Measurements from ENCODE around the gene ETV3L.

Gene ETV3L

GRCh38 chr1:157132111-157132510 lies 32.5 kb upstream of the ETV3L start:
- no peak for DNase-seq (ENCODE audit: low spot score)

DNA sequence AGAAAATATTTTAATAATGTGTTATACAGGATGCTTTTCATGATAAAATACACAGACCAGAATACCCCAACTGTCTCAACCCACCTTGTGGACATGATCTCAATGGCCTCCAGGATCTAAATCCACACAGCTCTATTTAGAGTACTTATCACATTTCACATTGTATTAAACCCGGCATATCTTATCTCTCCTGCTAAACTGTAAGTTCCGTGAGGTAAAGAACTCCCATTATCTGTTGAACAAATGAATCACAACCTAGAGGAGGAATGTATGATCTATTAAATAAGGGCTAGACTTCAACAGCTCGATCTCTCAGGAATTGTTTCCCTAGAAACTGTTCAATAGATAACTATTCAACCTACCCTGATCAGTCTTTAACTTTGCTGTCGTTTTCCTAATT lies 31.7 kb upstream of the ETV3L start:
- no peak for DNase-seq (ENCODE audit: low spot score)

GRCh38 chr1:157124855-157125254 lies 25.2 kb upstream of the ETV3L start:
- no peak for DNase-seq (ENCODE audit: low spot score)

DNA sequence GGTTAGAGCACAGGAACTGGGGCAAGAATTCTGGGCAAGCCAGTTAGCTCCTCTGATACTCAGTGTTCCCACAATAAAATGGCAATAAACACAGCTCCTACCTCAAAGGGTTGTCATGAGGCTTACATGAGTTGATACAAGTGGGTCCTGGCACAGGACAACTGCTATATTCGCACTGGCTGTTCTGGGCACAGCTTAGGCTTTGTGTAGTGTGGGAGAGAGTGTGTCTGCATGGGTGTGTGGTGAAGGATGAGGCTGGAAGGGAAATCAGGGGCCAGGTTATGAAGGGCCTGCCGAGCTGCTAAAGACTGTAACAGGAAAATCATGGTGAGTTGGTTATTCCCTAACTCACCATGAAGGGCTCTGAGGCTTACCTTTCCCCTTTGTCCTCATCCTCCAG lies 19.8 kb upstream of the ETV3L start:
- DNase-seq (ENCODE audit: low spot score), result no peak

DNA sequence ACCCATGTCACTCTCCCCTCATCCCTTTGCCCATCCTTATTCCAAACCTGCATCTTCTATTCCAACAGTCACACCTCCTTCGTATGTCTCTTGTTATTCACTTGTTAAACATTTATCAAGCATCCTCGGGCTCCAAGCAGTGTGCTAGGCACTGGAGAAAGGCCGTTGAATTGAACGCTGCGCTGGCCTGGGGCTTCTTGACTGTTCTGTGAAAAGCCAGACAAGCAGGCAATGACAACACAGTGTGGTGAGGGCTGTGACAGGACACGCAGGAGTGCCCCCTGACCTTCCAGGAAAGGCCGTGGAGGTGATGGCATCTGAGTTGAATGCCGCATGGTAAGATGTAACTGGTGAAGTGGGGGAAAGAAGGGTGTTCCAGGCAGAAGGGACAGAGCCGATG lies 19.4 kb upstream of the ETV3L start:
- DNase-seq (ENCODE audit: low spot score), result no peak

GRCh38 chr1:157117527-157118057 lies 18.0 kb upstream of the ETV3L start:
- DNase-seq (ENCODE audit: low spot score), result no peak

- no peak for DNase-seq (ENCODE audit: low spot score)
These were observed 17.1 kb upstream of the ETV3L start for GRCh38 chr1:157116737-157117103.

DNA sequence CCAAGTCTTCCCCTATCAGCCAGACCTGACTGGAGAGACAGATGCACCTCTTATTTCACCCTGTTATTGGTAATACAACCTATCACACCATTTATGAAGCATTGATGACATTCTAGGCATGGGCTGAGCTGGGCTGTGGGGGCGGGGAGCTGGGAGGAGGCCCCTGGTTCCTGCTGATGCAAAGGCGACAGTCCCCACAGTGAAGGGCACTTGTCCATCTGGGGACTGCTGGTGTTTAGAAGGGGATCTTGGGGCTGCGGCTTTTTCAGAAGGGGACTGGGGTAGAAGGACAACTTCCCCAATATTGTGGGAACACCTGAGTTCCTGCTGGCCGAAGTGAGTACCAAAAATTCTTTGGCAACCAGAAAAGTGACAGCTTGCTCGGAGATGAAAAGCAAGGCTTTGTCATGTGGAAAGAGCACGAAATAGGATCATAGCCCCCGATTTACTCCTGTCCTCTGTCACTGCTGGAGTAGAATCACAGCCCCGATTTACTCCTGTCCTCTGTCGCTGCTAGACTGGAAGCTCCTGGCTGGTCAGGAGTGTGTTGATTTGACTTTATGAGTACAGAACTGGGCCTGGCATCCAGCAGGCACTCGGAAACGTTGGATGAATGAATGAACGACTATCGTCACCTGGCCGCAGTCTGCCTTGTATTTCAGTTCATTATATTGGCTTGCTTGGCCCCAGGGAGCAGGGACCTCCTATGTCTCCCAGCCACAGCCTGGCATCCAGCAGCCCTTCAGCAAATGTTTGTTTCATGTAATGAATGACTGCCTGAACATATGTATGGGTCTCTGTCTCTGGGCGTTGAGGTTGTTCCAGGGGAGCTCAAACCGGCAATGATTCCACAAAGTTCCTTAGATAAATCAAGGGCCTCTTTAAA lies 16.5 kb upstream of the ETV3L start:
- no peak for DNase-seq (ENCODE audit: low spot score)

DNA sequence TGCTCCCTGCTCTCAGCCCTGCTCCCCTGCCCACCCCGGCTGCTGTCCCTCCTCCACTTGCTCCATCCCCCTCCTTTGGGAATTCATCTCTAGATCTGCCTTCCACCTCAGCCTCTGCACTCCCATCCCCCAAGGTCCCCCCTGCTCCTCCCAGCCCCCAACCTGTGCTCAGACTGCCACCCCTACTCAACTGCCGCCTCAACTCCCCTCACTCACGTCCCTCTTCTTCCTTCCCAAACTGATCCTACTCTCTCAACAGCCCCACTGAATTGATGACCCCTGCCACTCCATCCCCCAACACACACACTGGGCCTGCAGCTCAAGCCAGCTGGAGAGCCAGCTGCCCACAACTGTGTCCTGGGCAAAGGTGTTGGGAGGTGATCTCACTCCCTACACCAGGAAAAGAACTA lies 15.8 kb upstream of the ETV3L start:
- DNase-seq (ENCODE audit: low spot score), result no peak

DNA sequence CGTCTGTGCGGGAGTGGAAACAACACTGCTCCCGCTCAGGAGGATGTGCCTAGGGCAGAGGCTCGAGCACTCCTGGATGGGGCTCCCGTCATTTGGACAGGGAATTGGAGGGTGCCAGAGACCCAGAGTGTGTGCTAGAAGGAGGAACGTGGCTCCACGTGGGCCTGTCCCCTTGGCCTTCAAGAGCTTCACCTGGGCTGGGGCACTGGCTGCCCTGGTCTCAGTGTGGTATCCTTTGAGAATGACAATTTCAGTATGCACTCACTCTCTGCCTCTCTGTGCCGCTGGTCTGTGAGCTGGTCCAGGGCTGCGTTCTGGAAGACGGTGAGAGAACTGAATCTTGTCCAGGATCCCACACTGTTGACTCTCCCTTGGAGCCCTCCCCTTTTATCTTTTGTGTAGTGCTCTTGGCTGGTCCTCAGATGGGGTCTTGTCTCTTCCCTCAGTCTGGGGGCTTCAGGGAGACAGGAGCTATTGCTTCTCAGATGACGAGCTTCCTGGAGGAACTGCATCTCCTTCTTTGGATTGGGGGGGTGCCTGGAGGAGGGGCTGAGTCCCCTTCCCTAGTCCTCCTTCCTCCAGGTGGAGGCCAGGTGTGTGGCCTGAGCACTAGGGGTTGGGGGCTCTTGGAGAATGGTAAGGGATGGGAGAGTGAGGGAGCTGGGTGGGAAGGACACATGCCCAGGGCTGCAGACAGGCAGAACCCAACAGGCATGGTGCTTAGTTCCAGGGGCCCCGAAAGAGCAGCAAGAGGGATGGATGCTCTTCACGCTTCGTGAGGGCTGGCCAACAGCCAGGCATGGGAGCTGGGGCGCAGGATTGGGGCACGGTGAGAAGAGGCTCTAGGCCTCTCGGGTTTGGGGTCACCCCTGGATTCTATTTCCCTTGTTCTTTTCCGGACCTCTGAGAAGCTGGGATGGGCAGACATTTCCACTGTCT lies 14.8 kb upstream of the ETV3L start:
- no peak for DNase-seq (ENCODE audit: low spot score)

DNA sequence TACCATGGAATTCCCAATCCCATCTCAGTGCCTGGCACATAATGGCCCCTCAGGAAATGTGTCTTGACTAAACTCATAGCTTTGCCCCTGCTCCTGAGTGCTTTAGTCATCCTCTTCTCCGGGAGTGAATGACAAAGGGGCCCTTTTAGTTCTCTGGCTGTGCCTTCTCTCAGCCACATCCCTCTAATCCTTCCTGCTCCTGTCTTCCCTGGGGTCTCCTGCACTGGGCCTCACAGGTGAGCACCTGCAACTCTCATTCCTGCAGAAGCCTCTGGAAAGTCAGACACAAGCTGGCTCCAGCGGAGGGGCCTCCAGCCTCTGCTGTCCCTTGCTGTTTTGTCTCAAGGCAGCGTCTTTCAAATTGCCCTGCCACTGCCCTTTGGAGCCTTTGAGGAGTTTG lies 14.0 kb upstream of the ETV3L start:
- DNase-seq (ENCODE audit: low spot score), result no peak

- DNase-seq (ENCODE audit: low spot score), result no peak
These were observed 13.5 kb upstream of the ETV3L start for GRCh38 chr1:157113106-157113505.

DNA sequence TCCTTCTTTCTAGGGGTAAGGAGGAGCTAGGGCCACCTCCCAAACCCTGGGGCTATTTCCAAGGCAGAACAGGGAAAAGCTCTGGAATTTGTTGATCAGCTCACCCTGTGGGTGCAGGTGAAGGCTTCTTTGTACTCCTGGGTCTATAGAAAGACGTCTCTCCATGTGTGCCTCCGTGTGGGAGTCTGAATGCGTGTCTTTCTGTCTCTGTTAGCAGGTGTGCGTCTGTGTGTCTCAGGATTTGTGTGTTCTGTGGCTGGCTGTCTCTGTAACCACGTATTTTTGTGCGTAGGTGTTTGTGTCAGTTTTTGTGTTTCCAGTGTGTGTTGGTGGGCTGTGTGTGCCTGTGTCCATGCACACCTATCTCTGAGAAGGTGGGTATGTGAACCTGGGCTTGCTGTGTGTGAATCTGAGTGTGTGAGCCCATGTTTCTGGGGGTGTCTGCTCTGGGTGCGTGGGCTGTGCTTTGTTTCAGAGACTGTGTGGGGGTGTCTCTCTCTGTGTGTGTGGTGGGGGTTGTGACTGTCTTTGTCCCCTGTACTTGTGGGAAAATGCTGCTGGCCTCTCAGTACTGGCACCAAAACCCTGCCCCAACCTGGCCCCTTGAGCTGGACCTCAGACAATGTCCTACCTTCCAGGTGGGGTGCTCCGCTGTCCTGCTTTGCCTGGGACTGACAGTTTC lies 12.7 kb upstream of the ETV3L start:
- no peak for DNase-seq (ENCODE audit: low spot score)

DNA sequence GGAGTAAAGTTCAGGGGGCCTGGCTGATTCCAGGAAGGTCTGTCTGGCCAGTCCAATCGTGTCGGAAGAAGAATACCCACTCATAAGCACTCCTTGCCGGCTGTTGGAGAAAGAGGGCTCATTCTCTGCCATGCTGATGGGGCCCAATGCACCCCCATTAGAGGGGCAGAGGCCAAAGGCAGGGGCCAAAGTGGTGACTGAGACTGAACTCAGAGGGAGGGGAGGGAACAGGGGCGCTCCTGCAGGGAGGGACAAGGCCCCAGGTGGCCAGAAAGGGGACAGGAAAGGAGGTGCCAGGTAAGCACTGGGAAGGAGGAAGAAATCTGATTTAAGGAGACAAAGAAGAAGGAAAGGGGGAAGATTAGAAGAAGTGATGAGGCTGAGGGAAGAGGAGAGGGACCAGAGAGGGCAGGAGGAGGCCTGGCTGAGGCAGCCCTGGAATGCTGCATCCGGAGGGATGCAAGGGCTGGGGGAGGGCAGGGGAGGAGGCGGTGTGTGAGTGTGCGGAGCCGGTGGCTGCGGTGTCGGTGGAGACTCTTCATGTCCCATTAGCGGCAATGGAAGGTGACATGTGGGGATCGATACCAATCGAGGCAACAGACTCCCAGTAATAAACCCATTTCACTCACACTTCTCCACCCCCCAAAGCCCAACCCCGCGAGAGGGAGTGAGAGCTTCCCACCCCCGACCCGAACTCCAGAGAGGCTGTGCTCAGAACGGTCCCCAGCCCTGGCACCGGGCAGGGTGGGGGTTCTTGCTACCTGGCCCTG lies 12.0 kb upstream of the ETV3L start:
- DNase-seq (ENCODE audit: low spot score), result no peak

DNA sequence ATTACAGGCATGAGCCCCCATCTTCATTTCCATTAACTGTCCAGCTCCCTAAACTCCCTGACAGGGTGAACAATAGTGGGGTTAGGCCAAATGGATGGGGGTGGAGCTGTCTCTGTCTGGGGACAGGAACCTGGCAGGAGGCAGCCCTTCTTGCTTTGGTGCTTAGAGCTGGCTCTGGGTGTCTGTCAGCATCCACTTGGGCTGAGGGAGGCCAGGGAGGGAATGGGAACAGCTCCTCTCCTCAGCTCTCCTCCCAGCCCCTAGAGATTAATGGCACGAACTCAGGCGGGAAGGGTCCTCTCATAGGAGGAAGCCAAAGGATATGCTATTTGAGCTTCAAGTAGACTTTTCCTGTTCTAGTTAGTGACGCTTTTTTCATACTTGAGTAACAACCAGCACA lies 11.1 kb upstream of the ETV3L start:
- DNase-seq (ENCODE audit: low spot score), result no peak

- no peak for DNase-seq (ENCODE audit: low spot score)
These were observed 10.4 kb upstream of the ETV3L start for GRCh38 chr1:157110003-157110402.

- no peak for DNase-seq (ENCODE audit: low spot score)
These were observed 8.8 kb upstream of the ETV3L start for GRCh38 chr1:157108448-157108847.

- DNase-seq (ENCODE audit: low spot score), result no peak
These were observed 8.1 kb upstream of the ETV3L start for GRCh38 chr1:157107702-157108101.

- no peak for DNase-seq (ENCODE audit: low spot score)
These were observed 7.2 kb upstream of the ETV3L start for GRCh38 chr1:157106813-157107189.

DNA sequence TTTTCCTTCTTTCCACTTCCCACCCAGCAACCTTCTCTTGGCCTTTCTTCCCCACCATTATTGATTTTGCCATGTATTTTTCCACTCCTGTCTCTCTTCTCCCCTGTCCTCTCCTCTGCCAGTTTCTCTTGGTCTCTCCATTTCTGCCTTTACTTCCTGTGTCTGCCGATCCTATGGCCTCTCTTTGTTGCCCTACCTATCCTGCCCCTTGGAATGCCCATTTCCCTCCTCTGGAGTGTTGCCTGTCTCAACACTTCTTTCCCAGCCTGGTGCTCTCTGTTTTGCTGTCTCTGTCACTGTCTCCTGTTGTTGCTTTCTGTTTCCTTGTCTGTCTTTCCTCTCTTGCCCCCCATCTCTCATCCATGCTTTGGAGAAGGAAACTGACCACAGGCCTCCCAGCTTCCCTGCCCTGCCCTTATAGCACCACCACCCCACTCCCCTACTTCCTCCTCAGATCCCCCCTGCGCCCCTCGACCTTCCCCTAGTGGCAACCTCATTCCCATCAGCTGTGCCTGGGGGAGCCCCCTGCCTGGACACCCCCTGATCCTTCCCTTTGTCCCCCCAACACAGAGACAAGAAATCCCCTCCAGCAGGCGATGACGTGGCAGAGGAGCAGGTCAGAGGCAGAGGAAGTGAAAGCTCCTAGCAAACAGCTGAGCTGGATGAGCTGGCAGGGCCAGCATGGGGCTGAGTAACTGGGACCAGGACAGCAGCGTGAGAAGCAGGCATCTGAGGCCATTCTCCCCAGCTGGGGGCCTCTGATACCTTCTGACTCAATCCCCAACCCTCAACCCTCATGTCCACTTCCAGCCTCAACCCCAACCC lies 6.6 kb upstream of the ETV3L start:
- no peak for DNase-seq (ENCODE audit: low spot score)
